ENCODE measurements around the gene RFX2. TPM values are rescaled to one million over a fixed set of nuclear protein-coding genes. Genes with fewer than 3 reads are reported as not detected.

RFX2 gene
- total RNA-seq, 6 experiments from 2014 or later, result 1.6 to 2.9 (median 1.9) TPM

GRCh38 chr19:5974721-5975387 lies 135.4 kb downstream of the RFX2 start:
- no peak for TF ChIP-seq CTCF (IDR thresholded peaks at IDR 0.05)
- TF ChIP-seq POLR2A (IDR thresholded peaks at IDR 0.05), result no peak
- no peaks in the 10 kb centered on the region for H3K9me3 ChIP-seq
- DNase-seq (no peak), ATAC-seq (no peak)
- intact Hi-C loops (cut with DNase I), result no loop called here
- peaks cover 0 to 36% (median 7%) of the 10 kb centered on the region in 4 donors for H3K4me1 ChIP-seq
- no peak overlapping the region for H3K4me3 ChIP-seq
- H3K27ac ChIP-seq, result no peak overlapping the region
- no peaks in the 10 kb centered on the region for H3K36me3 ChIP-seq
- 73% methylated on average over 10 of the region's 10 CpGs for WGBS (ENCODE audit: insufficient coverage, low coverage, low lambda C conversion rate, missing lambda C conversion rate)
- no peaks in the 10 kb centered on the region for H3K27me3 ChIP-seq

DNA sequence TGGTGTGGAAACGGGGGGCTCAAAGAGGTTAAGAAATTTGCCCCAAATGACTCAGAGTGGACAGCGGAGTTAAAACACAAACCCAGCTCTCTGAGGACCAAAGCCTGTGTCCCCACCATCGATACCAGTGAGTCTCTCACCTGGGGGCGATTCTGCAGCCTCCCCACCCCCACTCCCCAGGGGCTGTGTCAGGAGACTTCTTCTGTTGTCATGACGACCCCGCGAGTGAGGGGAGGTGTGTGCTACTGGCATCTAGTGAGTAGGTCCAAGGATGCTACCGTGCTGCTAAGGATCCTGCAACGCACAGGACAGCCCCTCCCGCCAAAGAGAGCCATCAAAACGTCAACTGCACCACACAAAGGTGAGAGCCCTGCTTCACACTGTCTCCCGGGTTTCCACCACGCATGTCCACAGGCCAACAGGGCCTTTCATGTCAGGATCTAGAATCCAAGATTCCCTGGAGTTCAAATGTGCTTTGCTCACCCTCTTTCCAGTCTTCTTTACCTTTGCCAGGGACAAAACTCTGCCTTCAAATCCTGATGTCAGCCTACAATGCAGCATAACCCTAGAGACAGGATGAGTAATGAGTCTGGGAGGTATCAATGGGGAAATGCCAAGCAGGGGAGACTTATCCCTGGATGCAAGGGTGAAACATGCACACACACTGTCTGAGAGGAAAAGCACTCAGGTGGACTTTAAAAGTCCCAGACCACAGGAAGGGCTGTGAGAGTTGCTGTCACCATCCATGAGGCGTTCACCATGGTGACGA lies 136.2 kb downstream of the RFX2 start:
- Histone ChIP-seq H3K27ac (no peak overlapping the region), H3K4me3 (no peak overlapping the region), H3K27me3 (no peaks in the 10 kb centered on the region), H3K9me3 (no peaks in the 10 kb centered on the region), H3K36me3 (no peaks in the 10 kb centered on the region), H3K4me1 (peaks cover 0 to 34% (median 7%) of the 10 kb centered on the region in 4 donors)
- no peak for DNase-seq
- intact Hi-C loops (cut with DNase I), result no loop called here
- no peak for TF ChIP-seq POLR2A (IDR thresholded peaks at IDR 0.05)
- no peak for TF ChIP-seq CTCF (IDR thresholded peaks at IDR 0.05)
- 91% methylated on average over 5 of the region's 15 CpGs for WGBS (ENCODE audit: insufficient coverage, low coverage, low lambda C conversion rate, missing lambda C conversion rate)
- no peak for ATAC-seq

DNA sequence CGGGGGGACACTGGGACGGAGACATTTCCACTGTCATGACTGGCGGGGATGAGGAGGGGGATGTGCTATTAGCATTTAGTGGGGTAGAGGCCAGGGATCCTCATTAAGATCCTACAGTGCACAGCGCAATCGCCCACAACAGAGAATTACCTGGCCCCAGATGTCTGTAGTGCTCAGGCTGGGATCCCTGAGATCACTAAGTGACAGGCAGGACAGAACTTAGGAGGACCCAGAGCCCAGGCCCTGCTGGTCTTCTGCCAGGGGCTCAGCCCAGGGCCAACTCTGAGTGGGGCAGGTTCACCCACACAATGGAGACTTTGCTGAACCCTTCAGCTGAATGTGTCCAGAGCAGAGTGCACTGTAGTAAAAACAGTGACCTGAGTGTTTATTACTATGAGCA lies 136.9 kb downstream of the RFX2 start:
- DNase-seq (no peak), ATAC-seq (no peak)
- no peak overlapping the region for H3K4me3 ChIP-seq
- no peaks in the 10 kb centered on the region for H3K36me3 ChIP-seq
- H3K4me1 ChIP-seq, result peaks cover 0 to 34% (median 9%) of the 10 kb centered on the region in 4 donors
- no peak overlapping the region for H3K27ac ChIP-seq
- no peak for TF ChIP-seq CTCF (IDR thresholded peaks at IDR 0.05)
- no peak for TF ChIP-seq POLR2A (IDR thresholded peaks at IDR 0.05)
- no peaks in the 10 kb centered on the region for H3K27me3 ChIP-seq
- 78% methylated on average over 4 of the region's 5 CpGs for WGBS (ENCODE audit: insufficient coverage, low coverage, low lambda C conversion rate, missing lambda C conversion rate)
- intact Hi-C loops (cut with DNase I), result no loop called here
- H3K9me3 ChIP-seq, result no peaks in the 10 kb centered on the region

GRCh38 chr19:5972355-5972731 lies 138.0 kb downstream of the RFX2 start:
- no peak overlapping the region for H3K4me3 ChIP-seq
- intact Hi-C loops (cut with DNase I), result no loop called here
- H3K36me3 ChIP-seq, result no peaks in the 10 kb centered on the region
- ATAC-seq (no peak), DNase-seq (no peak)
- H3K27me3 ChIP-seq, result no peaks in the 10 kb centered on the region
- no peaks in the 10 kb centered on the region for H3K9me3 ChIP-seq
- no peak overlapping the region for H3K27ac ChIP-seq
- H3K4me1 ChIP-seq, result peaks cover 0 to 42% (median 15%) of the 10 kb centered on the region in 4 donors
- TF ChIP-seq POLR2A (IDR thresholded peaks at IDR 0.05), result no peak
- no peak for TF ChIP-seq CTCF (IDR thresholded peaks at IDR 0.05)
- 92% methylated on average over 4 of the region's 9 CpGs for WGBS (ENCODE audit: insufficient coverage, low coverage, low lambda C conversion rate, missing lambda C conversion rate)

Data from right lobe of liver (tissue), 6 donors.